ENCODE data around the gene FBXL17.

FBXL17 gene

GRCh38 chr5:107980923-107981692, 400.8 kb downstream of the FBXL17 start:
- Histone ChIP-seq H3K4me1 (peaks cover 13% of the 10 kb centered on the region), H3K9me3 (no peaks in the 10 kb centered on the region), H3K4me3 (ENCODE audit: low read depth, low read length) (no peak overlapping the region), H3K36me3 (no peaks in the 10 kb centered on the region), H3K27me3 (no peaks in the 10 kb centered on the region)
- TF ChIP-seq, protein P1, sequence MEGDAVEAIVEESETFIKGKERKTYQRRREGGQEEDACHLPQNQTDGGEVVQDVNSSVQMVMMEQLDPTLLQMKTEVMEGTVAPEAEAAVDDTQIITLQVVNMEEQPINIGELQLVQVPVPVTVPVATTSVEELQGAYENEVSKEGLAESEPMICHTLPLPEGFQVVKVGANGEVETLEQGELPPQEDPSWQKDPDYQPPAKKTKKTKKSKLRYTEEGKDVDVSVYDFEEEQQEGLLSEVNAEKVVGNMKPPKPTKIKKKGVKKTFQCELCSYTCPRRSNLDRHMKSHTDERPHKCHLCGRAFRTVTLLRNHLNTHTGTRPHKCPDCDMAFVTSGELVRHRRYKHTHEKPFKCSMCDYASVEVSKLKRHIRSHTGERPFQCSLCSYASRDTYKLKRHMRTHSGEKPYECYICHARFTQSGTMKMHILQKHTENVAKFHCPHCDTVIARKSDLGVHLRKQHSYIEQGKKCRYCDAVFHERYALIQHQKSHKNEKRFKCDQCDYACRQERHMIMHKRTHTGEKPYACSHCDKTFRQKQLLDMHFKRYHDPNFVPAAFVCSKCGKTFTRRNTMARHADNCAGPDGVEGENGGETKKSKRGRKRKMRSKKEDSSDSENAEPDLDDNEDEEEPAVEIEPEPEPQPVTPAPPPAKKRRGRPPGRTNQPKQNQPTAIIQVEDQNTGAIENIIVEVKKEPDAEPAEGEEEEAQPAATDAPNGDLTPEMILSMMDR (IDR thresholded peaks at IDR 0.05; ENCODE audit: low read depth, low read length): no peak
- no peak for DNase-seq

GRCh38 chr5:107979900-107980299, 402.0 kb downstream of the FBXL17 start:
- TF ChIP-seq, protein P1 (IDR thresholded peaks at IDR 0.05; ENCODE audit: low read depth, low read length): no peak
- Histone ChIP-seq H3K36me3 (no peaks in the 10 kb centered on the region), H3K4me1 (peaks cover 5% of the 10 kb centered on the region; the same call in 1 of the 2 replicates), H3K27me3 (no peaks in the 10 kb centered on the region), H3K4me3 (ENCODE audit: low read depth, low read length) (no peak overlapping the region), H3K9me3 (no peaks in the 10 kb centered on the region)
- DNase-seq: no peak

DNA sequence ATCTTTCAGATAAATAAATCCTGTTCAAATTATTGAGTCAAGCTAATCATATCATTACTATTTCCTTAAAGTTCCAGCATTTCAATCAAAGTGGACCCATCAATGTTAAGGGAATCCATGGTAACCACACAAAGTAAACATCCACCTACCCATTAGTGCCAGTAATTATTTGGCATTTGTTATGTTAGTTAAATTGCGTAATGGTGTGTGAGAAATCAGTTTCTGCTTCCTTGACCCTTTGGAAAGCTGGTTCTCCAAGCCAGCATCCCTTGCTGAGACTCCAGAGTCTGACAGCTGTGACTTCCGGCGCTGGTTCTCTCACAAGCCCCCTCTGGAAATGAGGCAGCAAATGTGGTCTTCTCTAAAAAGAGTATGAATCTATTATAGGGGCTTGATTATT, 402.6 kb downstream of the FBXL17 start:
- H3K27me3 ChIP-seq: no peaks in the 10 kb centered on the region
- TF ChIP-seq, protein P1 (IDR thresholded peaks at IDR 0.05; ENCODE audit: low read depth, low read length): no peak
- H3K4me3 ChIP-seq (ENCODE audit: low read depth, low read length): no peak overlapping the region
- no peaks in the 10 kb centered on the region for H3K36me3 ChIP-seq
- no peak for DNase-seq
- no peaks in the 10 kb centered on the region for H3K9me3 ChIP-seq
- peaks cover 5% of the 10 kb centered on the region; the same call in 1 of the 2 replicates for H3K4me1 ChIP-seq

- Histone ChIP-seq H3K36me3 (no peaks in the 10 kb centered on the region), H3K4me1 (peaks cover 3% of the 10 kb centered on the region; the same call in 1 of the 2 replicates)
- no peak for DNase-seq
These were observed 404.3 kb downstream of the FBXL17 start for GRCh38 chr5:107977550-107978071.

GRCh38 chr5:107975568-107975967, 406.3 kb downstream of the FBXL17 start:
- Histone ChIP-seq H3K36me3 (no peaks in the 10 kb centered on the region), H3K9me3 (no peaks in the 10 kb centered on the region), H3K4me3 (ENCODE audit: low read depth, low read length) (no peak overlapping the region), H3K4me1 (no peaks in the 10 kb centered on the region; the same call in 1 of the 2 replicates), H3K27me3 (no peaks in the 10 kb centered on the region)
- TF ChIP-seq, protein P1 (IDR thresholded peaks at IDR 0.05; ENCODE audit: low read depth, low read length): no peak
- no peak for DNase-seq

More at GRCh38 chr5:107977550-107978071, 404.3 kb downstream of the FBXL17 start:
- H3K9me3 ChIP-seq: no peaks in the 10 kb centered on the region
- H3K4me3 ChIP-seq (ENCODE audit: low read depth, low read length): no peak overlapping the region
- TF ChIP-seq, protein P1 (IDR thresholded peaks at IDR 0.05; ENCODE audit: low read depth, low read length): no peak
- no peaks in the 10 kb centered on the region for H3K27me3 ChIP-seq

- Histone ChIP-seq H3K4me1 (no peaks in the 10 kb centered on the region; the same call in 1 of the 2 replicates), H3K27me3 (no peaks in the 10 kb centered on the region), H3K9me3 (no peaks in the 10 kb centered on the region), H3K36me3 (no peaks in the 10 kb centered on the region), H3K4me3 (ENCODE audit: low read depth, low read length) (no peak overlapping the region)
- TF ChIP-seq, protein P1 (IDR thresholded peaks at IDR 0.05; ENCODE audit: low read depth, low read length): no peak
- no peak for DNase-seq
These were observed 410.1 kb downstream of the FBXL17 start for GRCh38 chr5:107971846-107972245.
